HUES6 (cell line): ENCODE results near the gene CELA3A.
"Not testable (repeated sequence)": the region's sequence is repeated elsewhere in the genome, so short reads cannot be mapped to it uniquely, and the experiment has no call there.

ENCODE experiments used
- H3K27ac ChIP-seq: 2 replicates; pipeline ENCODE4 v1.7.0; 2013; ENCODE audit warnings: low read depth, mild to moderate bottlenecking, low read length, inconsistent platforms
- H3K27me3 ChIP-seq: 2 replicates; pipeline ENCODE4 v1.6.1; 2013; ENCODE audit warnings: low read length; ENCODE audit not compliant: control insufficient read depth, insufficient read depth
- H3K36me3 ChIP-seq: 2 replicates; pipeline ENCODE4 v1.6.1; 2013; ENCODE audit warnings: low read length; ENCODE audit not compliant: control insufficient read depth, insufficient read depth
- H3K4me1 ChIP-seq: 2 replicates; pipeline ENCODE4 v1.6.1; 2013; ENCODE audit warnings: low read length; ENCODE audit not compliant: control insufficient read depth, insufficient read depth
- H3K4me3 ChIP-seq: 2 replicates; pipeline ENCODE4 v1.5.1; 2013; ENCODE audit warnings: low read depth, low read length
- H3K9ac ChIP-seq: one replicate; pipeline ENCODE4 v1.6.1; 2013; ENCODE audit warnings: mild to moderate bottlenecking, low read length
- H3K9me3 ChIP-seq: 2 replicates; pipeline ENCODE4 v1.6.1; 2013; ENCODE audit warnings: low read depth, low read length; ENCODE audit not compliant: control insufficient read depth, insufficient read depth

Gene CELA3A

DNA sequence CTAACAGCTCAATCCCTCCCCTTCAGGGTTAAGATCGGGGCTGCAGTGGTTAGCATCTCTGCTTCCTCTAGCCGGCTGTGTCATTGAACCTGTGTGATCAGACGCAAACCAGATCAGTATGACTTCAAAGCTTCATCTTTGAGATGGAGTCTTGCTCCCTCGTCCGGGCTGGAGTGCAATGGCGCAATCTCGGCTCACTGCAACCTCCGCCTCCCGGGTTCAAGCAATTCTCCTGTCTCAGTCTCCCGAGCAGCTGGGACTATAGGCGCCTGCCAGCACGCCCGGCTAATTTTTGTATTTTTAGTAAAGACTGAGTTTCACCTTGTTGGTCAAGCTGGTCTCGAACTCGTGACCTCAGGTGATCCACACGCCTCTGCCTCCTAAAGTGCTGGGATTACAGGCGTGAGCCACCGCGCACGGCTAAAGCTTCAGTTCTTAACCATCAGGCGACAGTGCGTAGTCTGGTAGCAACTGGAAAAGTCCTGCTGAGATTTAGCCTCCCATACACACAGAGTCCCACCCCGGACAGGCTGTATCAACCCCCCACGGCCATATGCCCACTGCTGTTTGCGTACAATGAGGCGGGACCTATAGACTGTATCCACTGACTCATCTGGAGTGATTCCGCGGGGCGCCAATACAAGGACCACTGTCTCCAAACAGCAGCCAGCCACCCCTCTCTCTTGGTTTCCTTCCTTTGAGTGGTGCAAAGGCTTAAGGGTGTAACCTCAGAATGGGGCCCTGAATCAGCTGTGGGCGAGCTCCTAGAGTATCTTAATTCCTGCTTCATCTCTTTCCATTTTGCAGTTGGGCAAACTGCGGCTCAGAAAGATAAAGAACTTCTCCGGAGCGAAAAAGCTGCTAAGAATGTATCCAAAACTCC lies 23.3 kb downstream of the CELA3A start:
- Histone ChIP-seq H3K9me3 (no peaks in the 10 kb centered on the region), H3K27me3 (no peaks in the 10 kb centered on the region), H3K27ac (no peak overlapping the region; the same call in 1 of the 2 replicates), H3K4me1 (peaks cover 12% of the 10 kb centered on the region), H3K9ac (peak overlapping the region; percentile 97), H3K36me3 (no peaks in the 10 kb centered on the region), H3K4me3 (peak overlapping the region; percentile 93)

DNA sequence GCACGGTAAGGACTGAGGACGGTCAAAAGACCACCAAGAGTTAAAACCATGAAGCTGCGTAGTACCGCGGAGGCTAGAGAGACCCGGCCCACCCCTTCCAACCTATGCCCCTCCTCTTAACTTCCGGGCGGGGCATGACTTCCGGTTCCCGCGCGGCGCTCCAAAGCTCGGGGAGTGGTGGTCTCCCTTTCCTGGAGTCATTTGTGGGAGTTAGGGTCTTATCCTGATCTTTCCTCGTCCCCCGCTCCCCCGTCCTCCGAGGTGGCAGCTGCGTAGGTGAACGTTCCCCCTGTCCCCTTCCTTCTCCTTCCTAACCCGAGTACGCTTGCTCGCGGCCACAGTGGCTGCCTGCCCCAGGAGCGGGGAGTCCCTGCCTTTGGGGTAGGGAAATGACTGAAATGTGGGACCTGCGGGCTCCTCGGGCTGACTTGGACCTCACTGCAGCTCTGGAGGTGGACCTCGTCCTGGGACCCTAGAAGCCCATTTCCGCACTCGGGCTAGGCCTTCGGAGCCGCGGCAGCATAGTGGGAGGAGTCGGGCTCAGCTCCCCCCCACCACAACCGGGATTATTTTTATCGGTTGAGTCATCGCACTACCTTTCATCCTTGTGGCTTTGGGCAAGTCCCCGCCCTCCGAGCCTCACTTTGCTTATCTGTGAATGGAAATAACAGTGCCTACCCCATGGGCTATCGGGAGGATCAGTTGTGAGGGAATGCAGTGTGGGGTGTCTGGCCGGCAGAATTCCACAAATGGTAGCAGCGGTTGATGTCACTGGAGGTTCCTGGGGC lies 24.1 kb downstream of the CELA3A start:
- H3K9ac ChIP-seq = peak overlapping the region; percentile 97
- H3K4me1 ChIP-seq = peaks cover 12% of the 10 kb centered on the region
- H3K36me3 ChIP-seq = peaks cover 5% of the 10 kb centered on the region
- peak overlapping the region; percentile 93 for H3K4me3 ChIP-seq
- peak overlapping the region; percentile 87 for H3K27ac ChIP-seq
- no peaks in the 10 kb centered on the region for H3K27me3 ChIP-seq
- no peaks in the 10 kb centered on the region for H3K9me3 ChIP-seq

- H3K9ac ChIP-seq = no peak overlapping the region
- no peak overlapping the region for H3K27ac ChIP-seq
- no peak overlapping the region for H3K4me3 ChIP-seq
Measured at GRCh38 chr1:22026924-22027289, 25.4 kb downstream of the CELA3A start.

GRCh38 chr1:22030057-22030456 lies 28.6 kb downstream of the CELA3A start:
- Histone ChIP-seq H3K4me3 (no peak overlapping the region), H3K4me1 (0 out of 2 replicates have a peak, but pooled peaks cover 4% of the 10 kb centered on the region), H3K9me3 (no peaks in the 10 kb centered on the region)

More at GRCh38 chr1:22026924-22027289, 25.4 kb downstream of the CELA3A start:
- H3K9me3 ChIP-seq = no peaks in the 10 kb centered on the region
- H3K4me1 ChIP-seq = peaks cover 12% of the 10 kb centered on the region
- H3K36me3 ChIP-seq = peaks cover 7% of the 10 kb centered on the region
- H3K27me3 ChIP-seq = no peaks in the 10 kb centered on the region

GRCh38 chr1:22030473-22030872 lies 29.0 kb downstream of the CELA3A start:
- Histone ChIP-seq H3K27ac (no peak overlapping the region), H3K9me3 (no peaks in the 10 kb centered on the region), H3K27me3 (no peaks in the 10 kb centered on the region), H3K9ac (no peak overlapping the region), H3K4me3 (no peak overlapping the region), H3K36me3 (peaks cover 7% of the 10 kb centered on the region), H3K4me1 (0 out of 2 replicates have a peak, but pooled peaks cover 4% of the 10 kb centered on the region)

More at GRCh38 chr1:22030057-22030456, 28.6 kb downstream of the CELA3A start:
- Histone ChIP-seq H3K36me3 (peaks cover 7% of the 10 kb centered on the region), H3K27ac (no peak overlapping the region), H3K9ac (no peak overlapping the region), H3K27me3 (no peaks in the 10 kb centered on the region)

DNA sequence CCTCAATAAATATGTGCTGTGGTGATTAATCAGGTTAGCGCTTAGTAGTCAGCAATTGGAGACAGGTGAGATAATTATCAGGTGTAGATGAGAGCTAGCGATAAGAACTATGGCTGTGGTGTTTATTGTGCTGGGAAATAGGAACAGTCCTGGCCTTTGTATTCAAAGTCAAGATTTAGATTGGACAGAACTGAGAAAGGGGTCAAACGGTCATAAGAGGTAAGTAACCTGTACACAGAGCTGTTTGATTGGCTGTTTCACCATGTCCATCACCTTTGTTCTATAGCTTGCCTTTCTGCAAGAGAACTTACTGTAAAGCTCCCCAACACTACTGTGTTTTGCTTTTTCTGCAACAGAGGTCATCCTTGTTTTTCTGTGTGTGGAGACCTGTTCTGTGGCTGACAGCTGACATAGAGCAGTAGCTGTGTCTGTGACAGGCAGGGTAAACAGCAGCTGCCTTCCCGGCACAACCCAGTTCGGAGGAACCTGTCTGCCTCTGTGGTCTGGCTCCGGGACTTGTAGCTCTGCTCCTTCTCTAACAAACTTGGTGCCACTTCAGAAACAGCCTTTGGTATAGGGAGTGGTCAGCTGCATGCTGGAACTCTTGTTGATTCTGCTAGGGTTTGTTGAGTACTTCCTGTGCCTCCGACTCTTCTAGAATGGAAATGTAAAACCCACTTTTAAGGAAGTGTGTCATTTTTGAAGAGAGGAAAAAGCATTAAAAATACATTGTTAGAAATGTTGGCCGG lies 29.9 kb downstream of the CELA3A start:
- Histone ChIP-seq H3K27ac (no peak overlapping the region), H3K4me1 (0 out of 2 replicates have a peak, but pooled peaks cover 2% of the 10 kb centered on the region), H3K9ac (no peak overlapping the region), H3K9me3 (no peaks in the 10 kb centered on the region), H3K36me3 (peaks cover 7% of the 10 kb centered on the region), H3K4me3 (no peak overlapping the region), H3K27me3 (no peaks in the 10 kb centered on the region)

- not testable (repeated sequence) for H3K36me3 ChIP-seq, H3K4me3 ChIP-seq, H3K9me3 ChIP-seq, H3K27me3 ChIP-seq, H3K27ac ChIP-seq, H3K9ac ChIP-seq
- H3K4me1 ChIP-seq = peaks cover 16% of the 10 kb centered on the region
Measured at GRCh38 chr1:22034834-22035233, 33.4 kb downstream of the CELA3A start.

DNA sequence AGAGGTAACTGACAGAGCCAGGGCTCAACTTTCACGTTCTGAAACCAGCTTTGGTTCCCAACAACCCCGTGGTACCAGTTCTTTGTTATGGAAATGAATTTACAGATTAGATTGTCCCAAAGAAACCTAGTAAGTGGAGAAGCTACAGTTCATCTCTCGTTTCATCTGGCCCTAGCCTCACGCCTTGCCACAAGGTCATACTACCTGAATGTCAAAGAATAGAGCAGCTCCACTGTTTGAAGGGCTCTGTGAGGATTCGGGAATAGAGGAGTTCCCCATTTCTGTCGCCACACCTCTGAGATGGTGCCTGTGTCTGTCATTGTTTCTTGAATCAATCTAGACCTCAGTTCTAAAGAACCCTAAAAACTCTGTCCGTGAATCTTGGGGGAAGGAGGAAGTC lies 36.1 kb downstream of the CELA3A start:
- H3K4me1 ChIP-seq = peaks cover 21% of the 10 kb centered on the region
- H3K9me3 ChIP-seq = no peaks in the 10 kb centered on the region
- no peaks in the 10 kb centered on the region for H3K36me3 ChIP-seq
- no peak overlapping the region for H3K4me3 ChIP-seq
- no peak overlapping the region for H3K9ac ChIP-seq
- no peak overlapping the region for H3K27ac ChIP-seq
- no peaks in the 10 kb centered on the region for H3K27me3 ChIP-seq

GRCh38 chr1:22038036-22038435 lies 36.6 kb downstream of the CELA3A start:
- no peak overlapping the region for H3K4me3 ChIP-seq
- no peaks in the 10 kb centered on the region for H3K9me3 ChIP-seq
- H3K27me3 ChIP-seq = no peaks in the 10 kb centered on the region
- H3K27ac ChIP-seq = no peak overlapping the region
- peaks cover 22% of the 10 kb centered on the region for H3K4me1 ChIP-seq
- no peaks in the 10 kb centered on the region for H3K36me3 ChIP-seq
- no peak overlapping the region for H3K9ac ChIP-seq

- Histone ChIP-seq H3K4me1 (peaks cover 30% of the 10 kb centered on the region), H3K27me3 (no peaks in the 10 kb centered on the region), H3K4me3 (no peak overlapping the region), H3K9me3 (no peaks in the 10 kb centered on the region), H3K36me3 (no peaks in the 10 kb centered on the region), H3K27ac (no peak overlapping the region), H3K9ac (no peak overlapping the region)
Measured at GRCh38 chr1:22039594-22040285, 38.3 kb downstream of the CELA3A start.
